OCI-LY1 (cell line): Measurements from ENCODE around the gene MAPK10.

ENCODE experiments used
- H2AFZ ChIP-seq: fragments of 200-600 bp; sonication (generic), shearing (Covaris generic); 2 replicates; pipeline ENCODE4 v1.6.0; 2014; ENCODE audit warnings: antibody characterized with exemption, mild to moderate bottlenecking, low read length
- H3F3A ChIP-seq: fragments of 200-600 bp; sonication (generic), shearing (Covaris generic); 2 replicates; pipeline ENCODE4 v1.6.0; 2014; ENCODE audit warnings: mild to moderate bottlenecking, antibody characterized with exemption, low read length, moderate library complexity; ENCODE audit not compliant: insufficient read depth
- H3K27ac ChIP-seq: fragments of 200-600 bp; sonication (generic); 2 replicates; pipeline ENCODE4 v1.5.1; 2014; ENCODE audit warnings: low read length, mixed run types, mild to moderate bottlenecking, low read depth; ENCODE audit not compliant: poor library complexity, severe bottlenecking
- H3K27me3 ChIP-seq: fragments of 200-600 bp; sonication (generic); 2 replicates; pipeline ENCODE4 v1.6.0; 2014; ENCODE audit warnings: antibody characterized with exemption, mild to moderate bottlenecking, low read length, moderate library complexity; ENCODE audit not compliant: insufficient read depth
- H3K36me3 ChIP-seq: fragments of 200-600 bp; sonication (generic); 2 replicates; pipeline ENCODE4 v1.6.1; 2014; ENCODE audit warnings: mild to moderate bottlenecking, antibody characterized with exemption, low read length, moderate library complexity, mixed read lengths; ENCODE audit not compliant: insufficient read depth
- H3K4me1 ChIP-seq: fragments of 200-600 bp; sonication (generic); 2 replicates; pipeline ENCODE4 v1.5.1; 2014; ENCODE audit warnings: mild to moderate bottlenecking, low read length, moderate library complexity; ENCODE audit not compliant: insufficient read depth, severe bottlenecking
- H3K4me2 ChIP-seq: fragments of 200-600 bp; sonication (generic), shearing (Covaris generic); 2 replicates; pipeline ENCODE4 v1.6.1; 2014; ENCODE audit warnings: low read length
- H3K4me3 ChIP-seq: fragments of 200-600 bp; sonication (generic); 2 replicates; pipeline ENCODE4 v1.5.1; 2014; ENCODE audit warnings: low read length, low read depth, mild to moderate bottlenecking, mixed read lengths; ENCODE audit not compliant: poor library complexity, severe bottlenecking
- H3K79me2 ChIP-seq: fragments of 200-600 bp; shearing (Covaris generic); 2 replicates; pipeline ENCODE4 v1.6.1; 2016; ENCODE audit warnings: mixed run types, low read length, mixed read lengths; ENCODE audit not compliant: insufficient read depth
- H3K9ac ChIP-seq: fragments of 200-600 bp; sonication (generic), shearing (Covaris generic); 2 replicates; pipeline ENCODE4 v1.6.1; 2014; ENCODE audit warnings: mild to moderate bottlenecking, low read length, mixed read lengths
- H3K9me2 ChIP-seq: fragments of 200-600 bp; sonication (generic), shearing (Covaris generic); 2 replicates; pipeline ENCODE4 v1.6.1; 2014; ENCODE audit warnings: low read depth, mild to moderate bottlenecking, low read length, mixed read lengths
- H3K9me3 ChIP-seq: fragments of 200-600 bp; shearing (Covaris generic); 2 replicates; pipeline ENCODE4 v1.6.1; 2014; ENCODE audit warnings: low read length, mixed read lengths
- H4K20me1 ChIP-seq: fragments of 200-600 bp; sonication (generic), shearing (Covaris generic); 2 replicates; pipeline ENCODE4 v1.6.0; 2016; ENCODE audit warnings: mild to moderate bottlenecking, low read length; ENCODE audit not compliant: insufficient read depth
- CTCF ChIP-seq: fragments of 200-600 bp; sonication (generic), shearing (Covaris generic); IDR thresholded peaks from 2 replicates; pipeline ENCODE4 v1.5.1; 2017; ENCODE audit warnings: mild to moderate bottlenecking, antibody characterized with exemption, low read length, moderate library complexity, mixed read lengths
- EZH2 ChIP-seq: fragments of 200-600 bp; sonication (generic), shearing (Covaris generic); IDR thresholded peaks from 2 replicates; pipeline ENCODE4 v1.8.0; 2017; ENCODE audit warnings: borderline replicate concordance, mixed run types, mild to moderate bottlenecking, antibody characterized with exemption, low read length, moderate library complexity, mixed read lengths

The MAPK10 gene

GRCh38 chr4:86386201-86386600, 26.3 kb upstream of the MAPK10 start:
- H3K9me3 ChIP-seq: no peaks in the 10 kb centered on the region
- no peaks in the 10 kb centered on the region for H4K20me1 ChIP-seq
- TF ChIP-seq EZH2 (no peak), CTCF (no peak)
- H3K79me2 ChIP-seq: no peaks in the 10 kb centered on the region
- H3K4me2 ChIP-seq: no peak overlapping the region
- no peaks in the 10 kb centered on the region for H3K9me2 ChIP-seq
- H3K9ac ChIP-seq: no peak overlapping the region
- no peak overlapping the region for H3K27ac ChIP-seq
- no peaks in the 10 kb centered on the region for H3K27me3 ChIP-seq
- H3K36me3 ChIP-seq: no peaks in the 10 kb centered on the region
- no peaks in the 10 kb centered on the region for H3K4me1 ChIP-seq
- H3F3A ChIP-seq: no peaks in the 10 kb centered on the region
- no peak overlapping the region for H3K4me3 ChIP-seq
- H2AFZ ChIP-seq: no peak overlapping the region

- no peak overlapping the region for H3K4me2 ChIP-seq
- no peak overlapping the region for H3K9ac ChIP-seq
- H3K9me3 ChIP-seq: no peaks in the 10 kb centered on the region
- H3K27me3 ChIP-seq: no peaks in the 10 kb centered on the region
- H3K4me3 ChIP-seq: no peak overlapping the region
- H3K36me3 ChIP-seq: no peaks in the 10 kb centered on the region
- TF ChIP-seq CTCF: no peak
- TF ChIP-seq EZH2: no peak
- no peaks in the 10 kb centered on the region for H3K9me2 ChIP-seq
- no peaks in the 10 kb centered on the region for H3K4me1 ChIP-seq
- no peaks in the 10 kb centered on the region for H3K79me2 ChIP-seq
- no peak overlapping the region for H3K27ac ChIP-seq
- no peak overlapping the region for H2AFZ ChIP-seq
- no peaks in the 10 kb centered on the region for H3F3A ChIP-seq
- H4K20me1 ChIP-seq: no peaks in the 10 kb centered on the region
These were observed 21.6 kb upstream of the MAPK10 start for GRCh38 chr4:86381431-86381830.

- Histone ChIP-seq H3K9ac (no peak overlapping the region), H3K4me1 (no peaks in the 10 kb centered on the region), H3F3A (no peaks in the 10 kb centered on the region), H3K4me2 (no peak overlapping the region), H4K20me1 (no peaks in the 10 kb centered on the region), H3K9me2 (no peaks in the 10 kb centered on the region), H2AFZ (no peak overlapping the region), H3K36me3 (no peaks in the 10 kb centered on the region), H3K4me3 (no peak overlapping the region), H3K27me3 (no peaks in the 10 kb centered on the region), H3K27ac (no peak overlapping the region), H3K79me2 (no peaks in the 10 kb centered on the region), H3K9me3 (no peaks in the 10 kb centered on the region)
- no peak for TF ChIP-seq CTCF
These were observed 20.4 kb upstream of the MAPK10 start for GRCh38 chr4:86380181-86380724.
